ENCODE results near the gene DSTN.

DSTN gene

GRCh38 chr20:17573463-17573862 lies 3.6 kb downstream of the DSTN start:
- no peak for TF ChIP-seq CSRNP3 (CRISPR knock-in tag; IDR thresholded peaks at IDR 0.05)
- TF ChIP-seq CREB5 (CRISPR knock-in tag; IDR thresholded peaks at IDR 0.05; ENCODE audit: low read depth), result no peak
- no peak for TF ChIP-seq BACH2 (CRISPR knock-in tag; IDR thresholded peaks at IDR 0.05; ENCODE audit: borderline replicate concordance)
- no peak for TF ChIP-seq ZNF565 (CRISPR knock-in tag; conservative IDR thresholded peaks at IDR 0.05; ENCODE audit: low read depth)
- no peak for TF ChIP-seq ZNF70 (CRISPR knock-in tag; IDR thresholded peaks at IDR 0.05)
- no peak for TF ChIP-seq ZFP30 (CRISPR knock-in tag; IDR thresholded peaks at IDR 0.05)
- TF ChIP-seq CSDC2 (CRISPR knock-in tag; IDR thresholded peaks at IDR 0.05), result no peak
- no peak for TF ChIP-seq ZC3H10 (CRISPR knock-in tag; IDR thresholded peaks at IDR 0.05)
- TF ChIP-seq SNAI2 (CRISPR knock-in tag; IDR thresholded peaks at IDR 0.05), result no peak
- no peak for TF ChIP-seq GLIS3 (CRISPR knock-in tag; IDR thresholded peaks at IDR 0.05)
- no peak for ATAC-seq

GRCh38 chr20:17576215-17576614 lies 6.3 kb downstream of the DSTN start:
- no peak for TF ChIP-seq POU6F1 (CRISPR knock-in tag; IDR thresholded peaks at IDR 0.05; ENCODE audit: borderline replicate concordance, low read depth)
- no peak for TF ChIP-seq ESRRG (CRISPR knock-in tag; IDR thresholded peaks at IDR 0.05)
- TF ChIP-seq BACH2 (CRISPR knock-in tag; IDR thresholded peaks at IDR 0.05; ENCODE audit: borderline replicate concordance), result no peak
- no peak for TF ChIP-seq TOX (CRISPR knock-in tag; IDR thresholded peaks at IDR 0.05; ENCODE audit: borderline replicate concordance)
- TF ChIP-seq ZC3H10 (CRISPR knock-in tag; IDR thresholded peaks at IDR 0.05), result no peak
- no peak for TF ChIP-seq PATZ1 (CRISPR knock-in tag; IDR thresholded peaks at IDR 0.05; ENCODE audit: borderline replicate concordance)
- TF ChIP-seq ISL1 (CRISPR knock-in tag; IDR thresholded peaks at IDR 0.05), result no peak
- no peak for TF ChIP-seq ZNF70 (CRISPR knock-in tag; IDR thresholded peaks at IDR 0.05)
- no peak for ATAC-seq

- no peak for ATAC-seq
- TF ChIP-seq PPARA (CRISPR knock-in tag; IDR thresholded peaks at IDR 0.05; ENCODE audit: borderline replicate concordance), result no peak
- no peak for TF ChIP-seq CSRNP3 (CRISPR knock-in tag; IDR thresholded peaks at IDR 0.05)
- no peak for TF ChIP-seq PATZ1 (CRISPR knock-in tag; IDR thresholded peaks at IDR 0.05; ENCODE audit: borderline replicate concordance)
- no peak for TF ChIP-seq ZFP30 (CRISPR knock-in tag; IDR thresholded peaks at IDR 0.05)
- TF ChIP-seq CREB5 (CRISPR knock-in tag; IDR thresholded peaks at IDR 0.05; ENCODE audit: low read depth), result no peak
- TF ChIP-seq TSHZ2 (CRISPR knock-in tag; IDR thresholded peaks at IDR 0.05), result no peak
- TF ChIP-seq ZNF8 (CRISPR knock-in tag; IDR thresholded peaks at IDR 0.05), result no peak
- no peak for TF ChIP-seq POU6F1 (CRISPR knock-in tag; IDR thresholded peaks at IDR 0.05; ENCODE audit: borderline replicate concordance, low read depth)
- TF ChIP-seq OSR1 (CRISPR knock-in tag; IDR thresholded peaks at IDR 0.05), result no peak
- TF ChIP-seq TOX (CRISPR knock-in tag; IDR thresholded peaks at IDR 0.05; ENCODE audit: borderline replicate concordance), result no peak
- no peak for TF ChIP-seq ARNTL (CRISPR knock-in tag; IDR thresholded peaks at IDR 0.05; ENCODE audit: borderline replicate concordance, low read depth)
- TF ChIP-seq SNAI2 (CRISPR knock-in tag; IDR thresholded peaks at IDR 0.05), result no peak
- no peak for TF ChIP-seq ESRRG (CRISPR knock-in tag; IDR thresholded peaks at IDR 0.05)
- TF ChIP-seq GLIS3 (CRISPR knock-in tag; IDR thresholded peaks at IDR 0.05), result no peak
These were observed 9.6 kb downstream of the DSTN start for GRCh38 chr20:17579369-17580039.
